NCI-H460 (cell line): Measurements from ENCODE around the gene INO80C. TPM values are rescaled to one million over a fixed set of nuclear protein-coding genes. Genes with fewer than 3 reads are reported as not detected.
"Not testable (repeated sequence)": the region's sequence is repeated elsewhere in the genome, so short reads cannot be mapped to it uniquely, and the experiment has no call there.

Source experiments
- DNase-seq: peaks from one replicate; pipeline ENCODE4 v3.0.0-alpha.2; 2016; ENCODE audit warnings: low read depth; ENCODE audit errors: extremely low read depth
- total RNA-seq: library from RNA; depleted of rRNA; stranded (reverse); fragments of >200 nt; shearing (Covaris generic); gene quantifications from 2 replicates; pipeline ENCODE4 v1.2.3, GENCODE V29; 2014

INO80C gene
- total RNA-seq, 1 experiment from 2014 or later = 5.3 TPM

DNA sequence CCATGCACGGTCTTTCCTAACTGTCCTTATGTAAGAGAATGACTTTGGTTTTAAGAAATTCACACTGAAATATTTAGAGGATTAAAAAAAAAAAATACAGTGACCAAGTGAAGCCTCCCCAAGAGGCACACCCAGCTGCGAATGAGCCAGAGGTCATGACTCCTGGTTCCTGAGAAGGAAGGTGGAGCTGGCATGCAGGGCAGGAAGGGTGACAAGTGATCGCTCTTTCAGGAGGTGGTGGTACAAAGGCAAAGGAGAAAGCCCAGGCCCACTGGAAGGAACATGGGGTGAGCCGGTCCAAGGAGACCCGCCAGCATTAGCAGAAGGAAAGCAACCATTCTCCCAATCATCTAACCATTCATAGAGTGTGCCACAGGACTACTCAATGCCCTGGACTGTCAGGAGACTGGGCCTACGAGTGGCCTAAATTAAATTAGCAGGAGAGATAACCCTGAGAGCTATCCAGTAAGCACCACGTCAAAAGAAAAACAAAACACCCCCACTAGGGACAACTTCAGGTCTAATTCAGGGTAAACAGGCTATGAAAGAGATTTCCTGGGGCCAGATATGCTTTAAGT lies 7.8 kb downstream of the INO80C start:
- DNase-seq = no peak

DNA sequence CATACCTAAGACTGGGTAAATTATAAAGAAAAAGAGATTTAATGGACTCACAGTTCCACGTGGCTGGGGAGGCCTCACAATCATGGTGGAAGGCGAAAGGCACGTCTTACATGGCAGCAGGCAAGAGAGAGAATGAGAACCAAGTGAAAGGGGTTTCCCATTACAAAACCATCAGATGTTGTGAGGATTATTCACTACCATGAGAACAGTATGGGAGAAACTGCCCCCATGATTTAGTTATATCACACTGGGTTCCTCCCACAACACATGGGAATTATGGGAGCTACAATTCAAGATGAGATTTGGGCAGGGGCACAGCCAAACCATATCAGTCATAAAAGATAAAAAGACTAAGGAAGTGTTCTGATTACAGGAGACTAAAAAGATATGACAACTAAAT lies 8.5 kb downstream of the INO80C start:
- DNase-seq = not testable (repeated sequence)

DNA sequence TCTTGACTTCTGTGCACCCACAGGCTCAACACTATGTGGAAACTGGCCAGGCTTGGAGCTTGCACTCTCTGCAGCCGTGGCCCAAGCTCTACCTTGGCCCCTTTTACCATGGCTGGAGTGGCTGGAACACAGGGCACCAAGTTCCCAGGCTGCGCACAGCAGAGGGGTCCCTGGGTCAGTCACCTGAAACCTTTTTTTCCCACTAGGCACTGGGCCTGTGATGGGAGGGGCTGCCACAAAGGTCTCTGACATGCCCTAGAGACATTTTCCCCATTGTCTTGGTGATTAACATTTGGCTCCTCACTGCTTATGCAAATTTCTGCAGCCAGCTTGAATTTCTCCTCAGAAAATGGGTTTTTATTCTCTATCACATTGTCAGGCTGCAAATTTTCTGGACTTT lies 9.4 kb downstream of the INO80C start:
- DNase-seq = not testable (repeated sequence)

DNA sequence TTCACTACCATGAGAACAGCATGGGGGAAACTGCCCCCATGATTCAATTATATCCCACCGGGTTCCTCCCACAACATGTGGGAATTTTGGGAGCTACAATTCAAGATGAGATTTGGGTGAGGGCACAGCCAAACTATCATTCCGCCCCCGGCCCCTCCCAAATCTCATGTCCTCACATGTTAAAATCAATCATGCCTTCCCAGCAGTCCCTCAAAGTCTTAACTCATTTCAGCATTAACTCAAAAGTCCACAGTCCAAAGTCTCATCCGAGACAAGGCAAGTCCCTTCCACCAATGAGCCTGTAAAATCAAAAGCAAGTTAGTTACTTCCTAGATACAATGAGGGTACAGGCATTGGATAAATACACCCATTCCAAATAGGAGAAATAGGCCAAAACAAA lies 10.2 kb downstream of the INO80C start:
- not testable (repeated sequence) for DNase-seq

DNA sequence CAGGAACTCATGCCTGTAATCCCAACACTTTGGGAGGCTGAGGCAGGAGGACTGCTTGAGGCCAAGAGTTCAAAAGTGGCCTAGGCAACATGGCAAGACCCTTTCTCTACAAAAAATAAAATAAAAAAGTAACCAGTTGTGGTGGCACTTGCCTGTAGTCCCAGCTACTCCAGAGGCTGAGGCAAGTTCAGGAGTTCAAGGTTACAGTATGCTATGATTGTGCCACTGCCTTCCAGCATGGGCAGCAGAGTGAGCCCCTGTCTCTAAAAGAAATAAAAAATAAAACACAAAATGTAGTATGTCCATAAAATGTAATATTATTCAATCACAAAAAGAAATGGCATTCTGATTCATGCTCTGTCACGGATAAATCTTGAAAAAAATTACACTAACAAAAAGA lies 11.9 kb downstream of the INO80C start:
- no peak for DNase-seq

DNA sequence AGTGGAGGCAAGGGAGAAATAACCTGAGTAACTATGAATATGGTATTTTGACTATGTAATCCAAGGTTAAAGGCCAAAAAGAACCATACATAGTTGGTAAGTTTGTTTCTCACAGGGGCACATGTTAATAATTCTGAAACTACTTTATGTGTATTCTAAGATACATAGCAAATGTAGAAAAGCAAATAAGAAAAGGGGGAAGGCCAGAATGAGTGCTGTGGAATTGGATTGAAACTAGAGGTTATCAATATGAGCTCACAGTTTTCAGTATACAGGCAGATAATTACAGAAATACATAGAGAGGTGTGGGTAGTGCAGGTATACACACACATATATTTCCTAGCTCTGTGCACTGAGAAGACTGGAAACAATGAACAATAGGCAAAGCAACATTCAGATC lies 13.7 kb downstream of the INO80C start:
- DNase-seq = no peak

DNA sequence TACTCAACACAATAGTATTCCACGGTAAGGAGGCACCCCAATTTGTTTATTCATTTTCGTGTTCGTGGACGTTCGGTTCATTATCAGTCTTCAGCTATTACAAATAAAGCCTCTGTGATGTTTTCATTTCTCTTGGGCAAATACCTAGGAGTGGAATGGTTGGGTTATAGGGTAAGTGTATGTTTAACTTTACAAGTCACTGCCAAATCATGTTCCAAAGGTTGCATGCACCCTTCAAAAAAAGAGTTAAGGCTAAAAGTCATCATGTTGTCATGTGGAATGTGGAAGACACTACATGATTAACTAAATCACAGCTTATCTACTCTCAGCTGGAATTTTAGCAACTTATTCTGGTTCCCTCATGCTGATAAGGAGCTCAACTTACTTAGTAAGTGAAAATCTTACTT lies 15.8 kb downstream of the INO80C start:
- no peak for DNase-seq

DNA sequence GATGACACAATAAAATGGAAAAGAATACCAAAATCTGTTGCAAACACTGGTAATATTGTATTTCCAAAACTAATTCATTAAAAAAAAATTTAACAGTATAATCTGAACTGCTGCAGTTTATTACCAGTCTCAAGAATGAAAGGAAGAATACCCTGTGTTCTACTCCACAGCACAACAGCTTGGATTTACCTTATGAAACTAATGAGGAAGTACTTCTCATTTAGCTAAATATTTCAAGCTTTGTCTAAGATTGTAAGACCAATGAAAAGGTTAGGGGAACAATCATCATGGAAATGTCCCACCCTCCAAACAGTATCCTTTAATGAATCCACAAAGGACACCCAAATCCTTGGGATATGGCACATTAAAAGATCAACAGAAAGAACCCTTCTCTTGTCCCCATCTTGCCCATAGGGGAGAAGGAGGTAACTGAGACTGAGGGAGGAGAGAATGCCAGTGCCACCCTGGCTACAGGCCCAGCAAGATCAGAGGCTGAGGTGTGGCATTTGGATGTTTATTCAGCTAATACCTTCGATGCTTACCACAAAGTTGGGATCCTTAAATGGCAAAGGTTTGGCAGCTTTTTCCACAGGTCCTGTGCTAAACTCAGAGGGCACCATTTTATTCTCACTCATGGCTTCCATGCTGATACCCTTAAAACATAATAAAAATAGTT lies 17.7 kb downstream of the INO80C start:
- no peak for DNase-seq

DNA sequence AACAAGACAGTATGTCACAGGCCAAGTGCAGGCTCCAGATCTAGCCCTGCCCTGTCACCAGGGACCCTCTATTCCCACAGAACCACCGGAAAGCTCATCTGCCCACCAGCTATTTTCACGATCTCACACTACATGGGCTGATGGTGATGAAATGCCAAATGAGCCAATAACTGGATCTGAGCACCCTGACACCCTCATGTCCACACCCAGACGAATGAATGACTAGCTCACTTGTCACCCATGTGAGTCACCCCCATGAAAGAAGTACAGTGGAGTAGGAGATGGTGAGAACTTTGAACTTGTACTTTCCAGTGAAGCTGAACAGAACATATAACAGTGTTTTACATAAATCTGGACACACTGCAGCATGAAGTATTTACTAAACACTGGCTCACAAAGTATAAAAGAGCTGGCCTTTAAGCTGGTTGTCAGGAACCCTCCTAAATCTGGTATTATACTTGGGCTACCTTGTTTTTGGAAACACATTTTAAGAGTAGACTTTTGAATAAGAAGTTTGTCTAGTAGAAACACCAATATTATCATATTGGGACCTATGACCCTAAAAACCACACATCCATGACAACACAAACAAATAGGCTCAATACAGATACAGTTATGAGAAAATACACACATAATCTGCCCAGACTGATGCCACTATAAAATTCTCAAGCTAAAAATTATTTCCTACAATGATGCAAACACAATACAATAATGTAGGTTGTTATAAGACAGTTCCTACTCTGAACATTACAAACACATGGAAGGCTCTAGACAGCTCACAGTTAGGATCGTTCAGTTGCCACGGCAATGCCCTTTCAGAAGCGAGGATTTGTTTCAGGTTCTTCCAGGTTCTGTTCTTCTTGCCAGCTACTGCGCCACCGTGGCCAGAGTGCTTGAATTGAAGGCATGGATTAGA lies 19.0 kb downstream of the INO80C start:
- peak; percentile 91 for DNase-seq

DNA sequence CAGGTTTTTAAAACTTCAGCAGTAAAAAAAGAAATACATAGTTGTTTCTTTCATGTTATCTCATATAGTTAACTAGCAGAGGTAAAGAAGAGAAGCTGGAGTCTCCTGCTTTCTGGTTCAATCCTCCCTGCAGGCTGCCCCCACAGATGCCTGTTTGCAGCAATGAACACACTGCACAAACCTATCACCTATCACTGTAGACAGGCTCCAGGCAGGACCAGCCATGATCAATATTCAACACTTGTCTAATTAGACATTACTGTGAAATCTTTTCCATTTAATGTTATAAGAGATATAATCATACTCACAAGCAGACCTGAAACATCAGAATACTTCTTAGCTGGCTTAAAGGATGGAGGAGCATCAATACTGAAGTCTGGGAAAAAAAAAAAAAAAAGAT lies 19.8 kb downstream of the INO80C start:
- DNase-seq = no peak

DNA sequence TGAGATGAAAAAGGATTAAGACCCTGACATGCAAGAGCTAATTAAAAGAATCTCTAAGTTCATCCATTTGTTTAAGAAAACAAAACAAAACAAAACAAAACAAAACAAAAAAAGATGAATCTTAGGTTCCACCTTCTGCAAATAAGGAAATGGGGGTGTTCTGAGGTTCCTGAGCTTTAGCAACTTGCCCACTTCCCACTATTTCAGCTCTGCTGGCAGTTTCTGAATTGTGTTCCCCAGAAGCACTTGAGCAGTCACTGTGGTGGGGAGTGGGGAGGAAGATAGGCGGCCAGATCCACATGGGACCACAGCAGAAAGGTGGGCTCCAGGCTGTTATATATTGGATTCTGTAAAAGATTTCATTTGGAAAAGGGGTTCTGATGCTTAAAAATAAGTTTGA lies 20.3 kb downstream of the INO80C start:
- no peak for DNase-seq

DNA sequence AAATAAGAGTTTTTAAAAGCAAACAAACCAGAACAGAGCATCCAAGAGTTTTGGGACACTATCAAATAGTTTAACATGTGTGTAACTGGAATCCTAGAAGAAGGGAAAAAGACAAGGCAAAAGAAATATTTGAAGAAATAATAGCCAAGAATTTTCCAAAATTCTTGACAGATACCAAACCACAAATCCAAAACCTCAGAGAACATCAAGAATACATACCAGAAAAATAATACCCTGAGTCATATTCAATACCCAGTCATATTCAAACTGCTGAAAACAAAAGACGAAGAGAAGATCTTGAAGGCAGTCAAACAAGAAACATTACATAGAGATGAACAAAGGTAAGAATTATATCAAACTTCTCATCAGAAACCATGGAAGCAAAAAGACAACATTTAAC lies 22.9 kb downstream of the INO80C start:
- no peak for DNase-seq

DNA sequence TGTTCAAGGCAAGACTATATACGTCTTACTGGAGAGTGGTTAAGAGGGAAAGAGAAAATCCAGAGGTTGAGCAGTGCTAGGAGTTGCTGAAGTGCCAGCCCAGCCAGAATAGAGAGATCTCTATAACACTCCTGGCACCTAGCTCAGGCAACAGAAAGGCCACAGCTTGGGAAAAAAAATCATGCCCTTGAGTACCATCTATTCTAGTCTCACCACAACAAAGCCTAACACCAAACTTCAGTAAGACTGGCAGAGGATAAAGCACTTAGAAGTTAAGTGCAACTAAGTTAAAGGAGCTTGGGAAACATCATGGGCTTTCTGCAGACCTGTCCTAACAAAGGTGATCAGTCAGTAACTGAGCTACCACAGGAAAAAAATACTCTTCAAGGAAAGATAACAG lies 24.2 kb downstream of the INO80C start:
- DNase-seq = no peak

DNA sequence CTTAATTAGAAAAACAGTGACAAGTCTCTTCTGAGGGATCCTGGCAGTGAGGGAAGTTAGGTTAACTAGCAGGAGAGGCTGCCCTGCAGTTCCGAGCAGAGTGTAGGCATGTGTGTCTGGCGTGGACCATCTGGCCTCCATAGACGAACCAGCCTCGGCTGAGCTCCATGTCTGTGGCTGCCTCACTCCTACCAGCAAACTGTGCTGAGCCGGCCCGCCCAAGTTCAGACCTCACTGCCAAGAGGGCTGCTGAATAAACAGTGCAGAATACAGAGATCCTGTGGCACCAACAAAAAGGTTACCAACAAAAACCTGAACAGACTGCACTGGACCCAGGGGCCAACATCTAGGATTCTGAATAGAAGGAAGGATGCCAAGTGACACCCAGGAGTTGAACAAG lies 27.3 kb downstream of the INO80C start:
- no peak for DNase-seq

DNA sequence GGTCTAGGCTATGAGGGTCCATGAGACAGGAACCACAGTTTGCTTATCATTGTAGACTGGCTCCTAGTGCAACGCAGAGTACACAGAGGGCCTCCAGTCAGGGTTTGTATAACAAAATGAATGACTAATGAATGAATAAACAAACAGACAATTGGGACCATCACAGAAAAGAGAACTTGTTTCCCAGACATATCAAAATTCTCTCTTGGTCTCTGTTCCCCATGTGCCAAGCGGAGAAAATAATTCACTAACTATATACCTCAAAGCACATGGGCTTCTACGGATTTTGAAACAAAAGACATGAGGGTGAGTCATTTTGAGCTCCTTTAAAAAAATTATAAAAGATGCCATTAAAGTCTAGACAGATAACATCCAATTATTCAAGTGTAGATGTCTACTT lies 28.0 kb downstream of the INO80C start:
- no peak for DNase-seq

DNA sequence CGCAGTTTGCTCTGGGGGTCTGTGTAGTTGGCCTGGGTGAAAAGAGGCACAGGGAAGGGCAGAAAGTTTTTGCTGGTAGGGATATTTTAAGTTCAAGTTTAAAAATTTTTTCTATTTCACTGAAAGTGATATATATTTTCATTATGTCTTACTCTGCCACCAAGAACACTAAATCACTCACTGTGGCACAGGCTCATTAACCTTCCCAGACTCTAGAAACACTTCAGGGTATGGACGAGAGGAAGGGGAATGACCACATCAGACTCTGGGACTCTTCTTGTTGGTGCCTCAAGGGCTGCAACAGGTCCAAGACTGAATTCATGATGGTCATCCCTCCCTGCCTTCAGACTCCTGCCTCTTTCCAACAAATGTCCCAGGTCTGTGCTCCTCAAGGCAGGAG lies 29.0 kb downstream of the INO80C start:
- DNase-seq = no peak

DNA sequence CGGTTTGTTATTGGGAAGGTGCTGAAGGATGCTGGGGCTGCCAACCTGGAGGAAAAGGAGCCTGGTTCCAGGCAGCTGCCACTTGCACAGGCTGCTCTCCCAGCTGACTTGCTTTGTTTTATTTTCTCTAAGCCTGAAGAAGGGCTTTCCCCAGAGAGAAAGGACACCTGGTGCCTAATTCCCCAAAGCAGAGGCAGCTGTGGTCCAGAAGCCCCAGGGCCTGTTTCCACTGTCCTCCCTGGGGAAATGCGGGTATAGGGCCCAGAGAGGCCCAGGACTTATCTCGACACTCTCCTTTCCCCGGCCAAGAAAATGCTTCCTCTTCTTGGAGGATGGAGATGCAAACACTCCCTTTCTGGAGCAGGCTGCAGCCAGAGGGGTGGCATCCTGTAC lies 30.1 kb downstream of the INO80C start:
- DNase-seq = no peak

DNA sequence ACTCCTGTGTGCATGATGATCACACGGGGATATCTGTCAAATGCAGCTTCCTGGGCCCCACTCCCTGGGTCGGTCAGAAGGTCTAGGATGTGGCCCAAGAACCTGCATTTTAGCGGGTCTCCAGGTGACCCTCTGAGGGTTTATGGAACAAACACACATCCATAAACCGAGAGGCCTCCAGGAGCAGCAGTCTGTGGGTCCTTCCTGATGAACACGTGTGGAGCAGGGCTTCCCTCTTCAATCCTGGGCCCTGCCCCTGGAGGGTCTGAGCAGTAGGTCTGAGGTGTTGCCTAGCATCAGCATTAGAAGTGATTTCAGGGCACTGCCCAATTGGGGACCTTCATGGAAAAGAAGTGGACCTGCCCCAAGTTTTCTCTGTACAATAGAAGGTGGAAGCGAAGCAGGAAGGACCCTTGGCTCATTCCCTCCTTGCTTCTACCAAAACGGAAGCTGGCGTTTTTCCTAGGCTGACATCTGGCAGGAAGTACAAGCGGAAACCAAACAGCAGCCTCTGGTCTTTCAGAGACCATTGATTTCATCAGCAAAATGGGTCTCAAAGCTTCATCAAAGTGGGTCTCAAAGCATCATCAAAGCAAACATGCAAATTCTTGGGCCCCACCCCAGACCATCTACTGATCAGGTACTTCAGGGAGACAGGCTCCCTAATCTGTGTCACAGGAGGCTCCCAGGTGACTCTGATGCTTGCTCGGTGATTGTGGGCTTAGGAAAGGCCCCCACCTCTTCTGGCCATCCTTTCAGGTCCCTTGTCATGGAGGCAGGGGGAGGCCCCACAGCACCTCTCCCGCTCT lies 30.7 kb downstream of the INO80C start:
- DNase-seq = no peak

DNA sequence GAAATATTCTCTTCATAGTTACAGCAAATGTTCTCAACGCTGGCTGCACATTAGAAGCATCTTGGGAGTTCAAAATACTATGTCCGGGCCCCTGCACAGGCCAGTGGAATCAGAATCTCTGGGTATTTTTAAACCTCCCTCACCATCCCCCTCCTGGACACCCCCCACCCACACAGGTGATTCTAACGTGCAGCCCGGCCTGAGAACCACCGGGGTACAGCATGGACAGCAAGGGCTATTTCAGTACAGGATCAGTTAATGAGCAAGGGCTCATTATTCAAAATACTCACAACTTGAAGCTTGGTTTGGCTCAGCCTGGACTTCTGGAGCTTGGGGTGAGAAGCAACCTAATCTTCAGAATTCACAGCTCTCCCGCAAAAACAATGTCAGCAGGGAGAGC lies 31.4 kb downstream of the INO80C start:
- DNase-seq = no peak

DNA sequence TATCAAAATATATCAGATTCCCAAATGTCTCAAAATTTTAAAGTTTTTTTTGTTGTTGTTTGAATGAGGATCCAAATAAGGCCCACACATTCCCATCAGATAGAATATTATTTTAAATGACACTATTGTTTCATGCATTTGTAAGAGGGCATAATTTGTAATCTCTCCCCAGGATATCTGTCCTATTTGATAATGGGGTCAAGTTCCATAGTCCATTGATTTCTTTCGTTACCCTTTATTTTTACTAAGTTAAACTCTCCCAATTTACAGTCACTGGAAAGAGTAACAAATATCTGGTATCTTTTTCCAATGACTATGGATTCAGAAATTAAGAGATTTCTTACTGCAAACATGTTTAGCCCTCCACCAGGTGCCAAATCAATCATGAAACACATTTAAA lies 32.4 kb downstream of the INO80C start:
- DNase-seq = no peak

DNA sequence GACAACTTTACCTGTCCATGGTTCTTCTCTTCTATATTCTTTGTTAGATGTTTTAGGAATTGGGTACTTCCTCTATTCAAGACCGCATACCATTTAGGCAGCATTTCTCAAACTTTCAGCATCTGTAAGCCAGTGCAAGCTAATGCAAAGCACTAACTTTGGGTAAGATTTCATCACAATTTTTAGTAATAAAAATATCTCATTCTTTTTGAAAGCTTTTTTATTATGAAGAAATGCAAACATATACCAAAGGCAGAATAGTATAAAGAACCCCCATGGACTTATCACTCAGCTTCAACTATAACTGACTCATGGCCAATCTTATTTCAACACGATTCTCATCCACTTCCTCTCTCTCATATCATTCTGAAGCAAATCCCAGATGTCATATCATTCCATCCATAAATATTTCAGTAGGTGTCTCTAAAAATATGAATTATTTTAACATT lies 32.9 kb downstream of the INO80C start:
- no peak for DNase-seq
